Nephron (organoid): ENCODE data around the gene UFD1.
"Not testable (repeated sequence)": the region's sequence is repeated elsewhere in the genome, so short reads cannot be mapped to it uniquely, and the experiment has no call there.

Source experiments
- H3K27ac Mint-ChIP-seq, 3 experiments: 2 replicates each; pipeline ENCODE4 v1.8.0; 2020; ENCODE audit warnings: mixed read lengths in 3 of 3, mild to moderate bottlenecking in 2 of 3, moderate library complexity in 1 of 3
- H3K27me3 Mint-ChIP-seq: 2 replicates; pipeline ENCODE4 v1.8.0; 2021; ENCODE audit warnings: low read depth, mild to moderate bottlenecking, moderate library complexity, mixed read lengths
- H3K36me3 Mint-ChIP-seq: 2 replicates; pipeline ENCODE4 v1.8.0; 2020; ENCODE audit warnings: low read depth, mixed read lengths
- H3K4me1 Mint-ChIP-seq: 2 replicates; pipeline ENCODE4 v1.8.0; 2020; ENCODE audit warnings: mixed read lengths
- H3K4me3 Mint-ChIP-seq, 3 experiments: 2 replicates each; pipeline ENCODE4 v1.8.0; 2020; ENCODE audit warnings: mild to moderate bottlenecking in 3 of 3, mixed read lengths in 3 of 3, moderate library complexity in 2 of 3
- H3K9me3 Mint-ChIP-seq: 2 replicates; pipeline ENCODE4 v1.8.0; 2020; ENCODE audit warnings: mixed read lengths
- TF ChIP-seq, protein P1 (sequence below), 3 experiments: fragments of 200-600 bp; sonication (generic); IDR thresholded peaks; one replicate each; pipeline ENCODE4 v1.5.0; 2021; ENCODE audit warnings: antibody characterized with exemption in 3 of 3; ENCODE audit not compliant: unreplicated experiment in 3 of 3

Gene UFD1

DNA sequence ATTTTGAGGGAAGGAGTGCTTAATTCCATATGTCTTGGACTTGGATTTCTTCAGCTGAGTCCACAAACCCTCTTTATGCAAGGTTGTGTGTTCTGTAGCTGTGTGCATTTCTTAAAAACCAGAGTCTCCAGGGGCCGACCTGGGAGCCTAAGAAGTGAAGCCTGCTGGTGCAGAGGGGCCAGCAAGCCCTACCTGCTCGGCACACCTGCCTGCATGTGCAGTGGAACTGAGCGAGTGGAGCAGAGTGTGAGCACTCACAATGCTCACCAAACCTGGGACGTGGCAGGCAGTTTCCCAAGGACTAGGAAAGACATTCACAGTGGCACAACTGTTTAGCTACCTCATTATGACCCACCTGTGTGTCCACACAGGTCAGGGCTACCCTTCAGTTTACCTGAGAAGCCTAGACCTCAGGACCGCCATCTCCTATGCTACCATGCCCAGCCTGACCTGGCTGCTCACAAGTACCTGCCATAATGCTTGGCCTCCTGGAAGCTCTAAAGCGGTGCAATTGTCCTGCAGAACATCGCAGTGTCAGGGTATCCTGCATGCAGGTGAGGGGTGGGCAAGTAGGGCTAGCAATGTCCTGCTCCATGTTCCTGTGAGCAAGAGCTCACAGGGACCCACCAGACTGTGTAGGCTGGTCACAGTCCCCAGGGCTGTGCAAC is 35.3 kb downstream of the UFD1 start:
- H3K9me3 Mint-ChIP-seq: no peaks in the 10 kb centered on the region
- TF ChIP-seq, protein P1, sequence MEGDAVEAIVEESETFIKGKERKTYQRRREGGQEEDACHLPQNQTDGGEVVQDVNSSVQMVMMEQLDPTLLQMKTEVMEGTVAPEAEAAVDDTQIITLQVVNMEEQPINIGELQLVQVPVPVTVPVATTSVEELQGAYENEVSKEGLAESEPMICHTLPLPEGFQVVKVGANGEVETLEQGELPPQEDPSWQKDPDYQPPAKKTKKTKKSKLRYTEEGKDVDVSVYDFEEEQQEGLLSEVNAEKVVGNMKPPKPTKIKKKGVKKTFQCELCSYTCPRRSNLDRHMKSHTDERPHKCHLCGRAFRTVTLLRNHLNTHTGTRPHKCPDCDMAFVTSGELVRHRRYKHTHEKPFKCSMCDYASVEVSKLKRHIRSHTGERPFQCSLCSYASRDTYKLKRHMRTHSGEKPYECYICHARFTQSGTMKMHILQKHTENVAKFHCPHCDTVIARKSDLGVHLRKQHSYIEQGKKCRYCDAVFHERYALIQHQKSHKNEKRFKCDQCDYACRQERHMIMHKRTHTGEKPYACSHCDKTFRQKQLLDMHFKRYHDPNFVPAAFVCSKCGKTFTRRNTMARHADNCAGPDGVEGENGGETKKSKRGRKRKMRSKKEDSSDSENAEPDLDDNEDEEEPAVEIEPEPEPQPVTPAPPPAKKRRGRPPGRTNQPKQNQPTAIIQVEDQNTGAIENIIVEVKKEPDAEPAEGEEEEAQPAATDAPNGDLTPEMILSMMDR (IDR thresholded peaks at IDR 0.05; ENCODE audit: unreplicated experiment in 3 of 3): no peak
- H3K27me3 Mint-ChIP-seq: no peaks in the 10 kb centered on the region
- no peak overlapping the region for H3K27ac Mint-ChIP-seq
- peak overlapping the region in 1 of 3 experiments; percentile 41 for H3K4me3 Mint-ChIP-seq
- peaks cover 28% of the 10 kb centered on the region for H3K36me3 Mint-ChIP-seq
- peaks cover 21% of the 10 kb centered on the region for H3K4me1 Mint-ChIP-seq

DNA sequence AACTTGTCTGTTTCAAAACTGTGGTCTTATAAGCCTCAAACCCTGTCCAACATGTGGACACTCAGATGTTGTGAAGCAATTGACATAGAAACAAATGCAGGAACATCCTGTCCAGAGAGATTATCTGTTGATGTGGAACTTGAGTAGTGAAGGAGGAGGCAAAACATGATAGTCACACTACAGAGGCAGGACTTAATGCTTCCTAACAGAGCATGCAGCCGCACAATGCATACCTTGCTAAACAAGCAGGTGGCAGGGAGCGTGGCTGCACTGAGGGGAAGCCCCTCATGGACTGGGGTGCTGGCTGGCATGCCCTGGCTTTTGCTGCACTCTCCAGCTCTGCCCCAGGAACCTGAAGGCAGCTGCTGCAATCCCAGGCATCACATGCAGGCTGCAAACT is 36.8 kb downstream of the UFD1 start:
- Mint-ChIP-seq H3K9me3 (no peaks in the 10 kb centered on the region), H3K4me3 (no peak overlapping the region), H3K27me3 (no peaks in the 10 kb centered on the region), H3K36me3 (peaks cover 34% of the 10 kb centered on the region), H3K27ac (peak overlapping the region in 1 of 3 experiments; percentile 21), H3K4me1 (peaks cover 21% of the 10 kb centered on the region)
- TF ChIP-seq, protein P1 (IDR thresholded peaks at IDR 0.05; ENCODE audit: unreplicated experiment in 3 of 3): no peak

DNA sequence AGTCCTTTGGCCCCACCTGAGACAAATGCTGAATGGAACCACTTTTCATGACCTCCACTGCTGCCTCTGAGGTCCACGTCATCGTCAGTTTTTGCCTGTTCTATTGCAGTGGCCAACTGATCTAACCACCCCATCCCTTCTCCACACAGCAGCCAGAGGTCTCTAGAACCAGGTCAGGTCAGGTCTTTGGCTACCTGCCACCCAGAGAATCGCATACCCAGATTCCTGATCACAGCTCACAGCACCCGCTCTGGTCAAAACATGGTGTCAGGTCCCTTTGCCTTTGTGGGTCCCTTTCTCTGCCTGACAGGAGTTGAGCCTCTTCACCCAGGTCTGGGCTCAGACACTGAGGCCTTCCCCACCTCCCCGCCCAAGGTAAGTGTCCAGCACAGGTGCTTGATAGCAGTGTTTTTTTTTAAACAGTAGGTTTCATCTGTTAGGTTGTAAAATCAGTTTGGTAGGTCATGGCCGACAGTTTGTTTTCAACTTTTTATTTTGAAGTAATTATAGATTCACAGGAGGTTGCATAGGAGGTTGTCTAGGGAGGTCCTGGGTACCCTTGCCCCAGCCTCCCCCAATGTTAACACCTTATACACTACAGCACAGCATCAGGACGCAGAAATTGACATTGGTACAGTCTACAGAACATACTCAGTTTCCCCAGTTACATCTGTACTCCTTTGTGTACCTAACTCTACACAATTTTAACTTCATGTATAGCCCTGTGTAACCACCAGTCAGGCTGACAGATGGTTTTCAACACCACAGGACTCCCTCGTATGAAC is 38.4 kb downstream of the UFD1 start:
- peaks cover 31% of the 10 kb centered on the region for H3K36me3 Mint-ChIP-seq
- H3K4me1 Mint-ChIP-seq: peaks cover 10% of the 10 kb centered on the region

DNA sequence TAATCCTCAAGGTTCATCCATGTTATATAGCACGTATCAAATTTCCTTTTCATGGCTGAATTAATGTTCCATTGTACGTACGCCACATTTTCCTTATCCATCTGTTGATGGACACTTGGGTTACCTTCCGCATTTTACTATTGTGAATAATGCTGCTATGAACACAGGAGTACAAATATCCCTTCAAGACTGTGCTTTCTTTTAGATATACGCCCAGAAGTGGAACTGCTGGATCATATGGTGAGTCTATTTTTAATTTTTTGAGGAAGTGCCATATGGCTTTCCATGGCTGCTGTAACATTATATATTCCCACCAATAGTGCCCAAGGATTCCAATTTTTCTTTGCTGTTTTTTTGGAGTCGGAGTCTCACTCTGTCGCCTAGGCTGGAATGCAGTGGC is 40.7 kb downstream of the UFD1 start:
- H3K9me3 Mint-ChIP-seq: no peaks in the 10 kb centered on the region
- H3K4me1 Mint-ChIP-seq: peaks cover 6% of the 10 kb centered on the region
- TF ChIP-seq, protein P1 (IDR thresholded peaks at IDR 0.05; ENCODE audit: unreplicated experiment in 3 of 3): no peak
- no peak overlapping the region for H3K27ac Mint-ChIP-seq
- peaks cover 30% of the 10 kb centered on the region for H3K36me3 Mint-ChIP-seq
- peak overlapping the region in 1 of 3 experiments; percentile 30 for H3K4me3 Mint-ChIP-seq
- no peaks in the 10 kb centered on the region for H3K27me3 Mint-ChIP-seq

More for the DNA sequence above, 38.4 kb downstream of the UFD1 start:
- TF ChIP-seq, protein P1 (IDR thresholded peaks at IDR 0.05; ENCODE audit: unreplicated experiment in 3 of 3): no peak
- no peaks in the 10 kb centered on the region for H3K27me3 Mint-ChIP-seq
- H3K4me3 Mint-ChIP-seq: no peak overlapping the region
- no peaks in the 10 kb centered on the region for H3K9me3 Mint-ChIP-seq
- no peak overlapping the region for H3K27ac Mint-ChIP-seq

DNA sequence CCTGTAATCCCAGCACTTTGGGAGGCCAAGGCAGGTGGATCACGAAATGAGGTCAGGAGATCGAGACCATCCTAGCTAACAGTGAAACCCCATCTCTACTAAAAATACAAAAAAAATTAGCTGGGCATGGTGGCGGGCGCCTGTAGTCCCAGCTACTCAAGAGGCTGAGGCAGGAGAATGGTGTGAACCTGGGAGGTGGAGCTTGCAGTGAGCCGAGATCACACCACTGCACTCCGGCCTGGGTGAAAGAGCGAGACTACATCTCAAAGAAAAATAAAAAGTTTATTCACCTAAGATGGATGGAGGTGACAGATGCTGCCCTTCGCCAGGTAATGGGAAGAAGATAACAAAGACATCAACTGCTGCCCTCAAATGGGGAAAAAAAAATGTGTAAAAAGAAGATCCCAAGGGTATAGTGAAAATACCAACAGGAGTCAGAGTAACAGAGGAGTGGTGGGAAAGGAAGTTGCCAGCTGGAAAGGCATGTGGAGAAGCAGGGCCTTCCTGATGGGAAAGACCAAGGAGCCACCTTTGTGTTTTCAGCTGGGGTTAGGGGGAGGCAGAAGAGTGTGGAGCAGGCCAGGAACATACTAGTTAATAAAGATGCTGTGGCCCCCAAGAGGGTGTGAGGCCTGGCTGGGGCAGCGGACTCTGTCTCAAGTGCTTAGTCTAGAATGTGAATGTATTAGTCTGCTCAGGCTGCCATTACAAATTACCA is 42.4 kb downstream of the UFD1 start:
- Mint-ChIP-seq H3K36me3 (peaks cover 25% of the 10 kb centered on the region), H3K4me1 (peaks cover 11% of the 10 kb centered on the region)
- H3K27me3 Mint-ChIP-seq, H3K4me3 Mint-ChIP-seq, H3K27ac Mint-ChIP-seq, H3K9me3 Mint-ChIP-seq: not testable (repeated sequence)
